ENCODE results near the gene METTL3.

The METTL3 gene

GRCh38 chr14:21526672-21527317 is 15.7 kb upstream of the METTL3 start:
- no peak for DNase-seq (ENCODE audit: low read depth in 2 of 2, low spot score in 1 of 2)

- peak; percentile 26 to 50 for DNase-seq (ENCODE audit: low read depth in 2 of 2, low spot score in 1 of 2)
These were observed 15.0 kb upstream of the METTL3 start, which contains the start of gene SALL2 for GRCh38 chr14:21525962-21526671. SALL2 (minus strand) TSS chr14:21526346; CDS start chr14:21526127, 219 bp downstream.

- DNase-seq (ENCODE audit: low read depth in 2 of 2, low spot score in 1 of 2), result no peak
These were observed 14.4 kb upstream of the METTL3 start for GRCh38 chr14:21525571-21525961.

GRCh38 chr14:21524575-21525490 is 13.7 kb upstream of the METTL3 start:
- DNase-seq (ENCODE audit: low read depth in 2 of 2, low spot score in 1 of 2), result no peak

- no peak for DNase-seq (ENCODE audit: low read depth in 2 of 2, low spot score in 1 of 2)
These were observed 12.1 kb upstream of the METTL3 start for GRCh38 chr14:21523203-21523602.

- no peak for DNase-seq (ENCODE audit: low read depth in 2 of 2, low spot score in 1 of 2)
These were observed 10.4 kb upstream of the METTL3 start for GRCh38 chr14:21521501-21521900.

- DNase-seq (ENCODE audit: low read depth in 2 of 2, low spot score in 1 of 2), result no peak
These were observed 9.6 kb upstream of the METTL3 start for GRCh38 chr14:21520767-21521166.

- DNase-seq (ENCODE audit: low read depth in 2 of 2, low spot score in 1 of 2), result no peak
These were observed 7.6 kb upstream of the METTL3 start for GRCh38 chr14:21518725-21519124.

GRCh38 chr14:21514341-21514740 is 3.2 kb upstream of the METTL3 start:
- no peak for DNase-seq (ENCODE audit: low read depth in 2 of 2, low spot score in 1 of 2)

- no peak for DNase-seq (ENCODE audit: low read depth in 2 of 2, low spot score in 1 of 2)
These were observed 1.6 kb downstream of the METTL3 start for GRCh38 chr14:21509432-21510143.

GRCh38 chr14:21506557-21506956 is 4.6 kb downstream of the METTL3 start:
- DNase-seq (ENCODE audit: low read depth in 2 of 2, low spot score in 1 of 2), result no peak

GRCh38 chr14:21505012-21505553 is 6.1 kb downstream of the METTL3 start:
- no peak for DNase-seq (ENCODE audit: low read depth in 2 of 2, low spot score in 1 of 2)

GRCh38 chr14:21503376-21503775 is 7.8 kb downstream of the METTL3 start:
- DNase-seq (ENCODE audit: low read depth in 2 of 2, low spot score in 1 of 2), result no peak

- no peak for DNase-seq (ENCODE audit: low read depth in 2 of 2, low spot score in 1 of 2)
These were observed 9.6 kb downstream of the METTL3 start for GRCh38 chr14:21501568-21501967.

- DNase-seq (ENCODE audit: low read depth in 2 of 2, low spot score in 1 of 2), result no peak
These were observed 12.3 kb downstream of the METTL3 start for GRCh38 chr14:21498540-21499526.

GRCh38 chr14:21496453-21496852 is 14.7 kb downstream of the METTL3 start:
- DNase-seq (ENCODE audit: low read depth in 2 of 2, low spot score in 1 of 2), result no peak

- DNase-seq (ENCODE audit: low read depth in 2 of 2, low spot score in 1 of 2), result no peak
These were observed 16.0 kb downstream of the METTL3 start for GRCh38 chr14:21494902-21495762.

- no peak for DNase-seq (ENCODE audit: low read depth in 2 of 2, low spot score in 1 of 2)
These were observed 24.5 kb downstream of the METTL3 start for GRCh38 chr14:21486640-21487087.

All from stimulated activated CD8-positive, alpha-beta memory T cell treated with anti-CD3 and anti-CD28 coated beads, Interleukin-4, amount 100 ng/mL, for 4 hours (primary cell).